ENCODE data around the gene ANAPC4.

ANAPC4 gene

GRCh38 chr4:25441519-25442117 is 64.6 kb downstream of the ANAPC4 start:
- H3K4me3 ChIP-seq (ENCODE audit: low read length) = no peak overlapping the region
- H3K79me2 ChIP-seq (ENCODE audit: control insufficient read depth, insufficient read depth, low read length) = no peaks in the 10 kb centered on the region
- DNase-seq = peak; percentile 80
- H3K56ac ChIP-seq (ENCODE audit: low read length) = no peak overlapping the region
- no peak overlapping the region for H2BK120ac ChIP-seq (ENCODE audit: low read depth, low read length)
- no peak overlapping the region for H3K4ac ChIP-seq (ENCODE audit: low read depth, low read length)
- no peak overlapping the region for H3K9ac ChIP-seq (ENCODE audit: low read length)
- H3K4me1 ChIP-seq (ENCODE audit: control insufficient read depth, low read depth, low read length) = peaks cover under 1% of the 10 kb centered on the region
- no peak overlapping the region for H3K18ac ChIP-seq (ENCODE audit: low read length)
- H4K8ac ChIP-seq (ENCODE audit: low read depth, low read length) = no peak overlapping the region
- no peak overlapping the region for H3K27ac ChIP-seq (ENCODE audit: low read depth, low read length)
- no peaks in the 10 kb centered on the region for H3K36me3 ChIP-seq (ENCODE audit: control insufficient read depth, insufficient read depth, low read length)
- H2AK5ac ChIP-seq (ENCODE audit: low read length) = no peak overlapping the region
- WGBS (ENCODE audit: extremely low coverage, insufficient coverage, low lambda C conversion rate) = no CpG with 5 or more reads among the region's 6 CpGs
- no peak overlapping the region for H2BK15ac ChIP-seq (replicated peaks; ENCODE audit: low read depth)
- H3K4me2 ChIP-seq (ENCODE audit: low read length) = no peak overlapping the region
- no peak overlapping the region for H4K5ac ChIP-seq (ENCODE audit: low read length)
- no peak overlapping the region for H3K23ac ChIP-seq (ENCODE audit: low read length)
- no peak overlapping the region for H2BK5ac ChIP-seq (ENCODE audit: low read length)
- H3K27me3 ChIP-seq (ENCODE audit: insufficient read depth, low read length, poor library complexity) = no peaks in the 10 kb centered on the region
- no peaks in the 10 kb centered on the region for H3K79me1 ChIP-seq (ENCODE audit: low read length)

- Histone ChIP-seq H3K79me2 (ENCODE audit: control insufficient read depth, insufficient read depth, low read length) (no peaks in the 10 kb centered on the region), H2BK15ac (replicated peaks; ENCODE audit: low read depth) (no peak overlapping the region), H3K79me1 (ENCODE audit: low read length) (no peaks in the 10 kb centered on the region), H3K23ac (ENCODE audit: low read length) (no peak overlapping the region), H2AK5ac (ENCODE audit: low read length) (no peak overlapping the region), H3K4me1 (ENCODE audit: control insufficient read depth, low read depth, low read length) (peaks cover 2% of the 10 kb centered on the region), H3K4ac (ENCODE audit: low read depth, low read length) (no peak overlapping the region), H2BK120ac (ENCODE audit: low read depth, low read length) (no peak overlapping the region), H3K27ac (ENCODE audit: low read depth, low read length) (no peak overlapping the region), H3K18ac (ENCODE audit: low read length) (no peak overlapping the region), H4K5ac (ENCODE audit: low read length) (no peak overlapping the region), H3K36me3 (ENCODE audit: control insufficient read depth, insufficient read depth, low read length) (no peaks in the 10 kb centered on the region), H3K4me3 (ENCODE audit: low read length) (no peak overlapping the region), H2BK5ac (ENCODE audit: low read length) (no peak overlapping the region), H3K9ac (ENCODE audit: low read length) (no peak overlapping the region), H3K4me2 (ENCODE audit: low read length) (no peak overlapping the region), H4K8ac (ENCODE audit: low read depth, low read length) (no peak overlapping the region), H3K27me3 (ENCODE audit: insufficient read depth, low read length, poor library complexity) (no peaks in the 10 kb centered on the region), H3K56ac (ENCODE audit: low read length) (no peak overlapping the region)
- DNase-seq = no peak
- WGBS (ENCODE audit: extremely low coverage, insufficient coverage, low lambda C conversion rate) = no CpG with 5 or more reads among the region's 9 CpGs
Observed at GRCh38 chr4:25442863-25443307, 65.8 kb downstream of the ANAPC4 start.

GRCh38 chr4:25443851-25444250 is 66.8 kb downstream of the ANAPC4 start:
- H4K5ac ChIP-seq (ENCODE audit: low read length) = no peak overlapping the region
- H3K79me2 ChIP-seq (ENCODE audit: control insufficient read depth, insufficient read depth, low read length) = no peaks in the 10 kb centered on the region
- H3K27me3 ChIP-seq (ENCODE audit: insufficient read depth, low read length, poor library complexity) = no peaks in the 10 kb centered on the region
- no peak overlapping the region for H3K56ac ChIP-seq (ENCODE audit: low read length)
- no peak overlapping the region for H2BK15ac ChIP-seq (replicated peaks; ENCODE audit: low read depth)
- H3K23ac ChIP-seq (ENCODE audit: low read length) = no peak overlapping the region
- no peak overlapping the region for H3K18ac ChIP-seq (ENCODE audit: low read length)
- no peak overlapping the region for H3K27ac ChIP-seq (ENCODE audit: low read depth, low read length)
- no peak for DNase-seq
- H2AK5ac ChIP-seq (ENCODE audit: low read length) = no peak overlapping the region
- H3K4me3 ChIP-seq (ENCODE audit: low read length) = no peak overlapping the region
- H2BK5ac ChIP-seq (ENCODE audit: low read length) = no peak overlapping the region
- H3K4me1 ChIP-seq (ENCODE audit: control insufficient read depth, low read depth, low read length) = peaks cover 2% of the 10 kb centered on the region
- H4K8ac ChIP-seq (ENCODE audit: low read depth, low read length) = no peak overlapping the region
- no peak overlapping the region for H3K9ac ChIP-seq (ENCODE audit: low read length)
- H3K4ac ChIP-seq (ENCODE audit: low read depth, low read length) = no peak overlapping the region
- no peaks in the 10 kb centered on the region for H3K36me3 ChIP-seq (ENCODE audit: control insufficient read depth, insufficient read depth, low read length)
- no peak overlapping the region for H2BK120ac ChIP-seq (ENCODE audit: low read depth, low read length)
- no peak overlapping the region for H3K4me2 ChIP-seq (ENCODE audit: low read length)
- WGBS (ENCODE audit: extremely low coverage, insufficient coverage, low lambda C conversion rate) = no CpG with 5 or more reads among the region's 6 CpGs
- no peaks in the 10 kb centered on the region for H3K79me1 ChIP-seq (ENCODE audit: low read length)

- H2AK5ac ChIP-seq (ENCODE audit: low read length) = no peak overlapping the region
- no peak for DNase-seq
- H4K5ac ChIP-seq (ENCODE audit: low read length) = no peak overlapping the region
- H3K79me2 ChIP-seq (ENCODE audit: control insufficient read depth, insufficient read depth, low read length) = no peaks in the 10 kb centered on the region
- H3K4me2 ChIP-seq (ENCODE audit: low read length) = no peak overlapping the region
- peaks cover 2% of the 10 kb centered on the region for H3K4me1 ChIP-seq (ENCODE audit: control insufficient read depth, low read depth, low read length)
- no peaks in the 10 kb centered on the region for H3K36me3 ChIP-seq (ENCODE audit: control insufficient read depth, insufficient read depth, low read length)
- no CpG with 5 or more reads among the region's 4 CpGs for WGBS (ENCODE audit: extremely low coverage, insufficient coverage, low lambda C conversion rate)
- H3K27me3 ChIP-seq (ENCODE audit: insufficient read depth, low read length, poor library complexity) = no peaks in the 10 kb centered on the region
- H2BK15ac ChIP-seq (replicated peaks; ENCODE audit: low read depth) = no peak overlapping the region
- no peak overlapping the region for H4K8ac ChIP-seq (ENCODE audit: low read depth, low read length)
- H3K4ac ChIP-seq (ENCODE audit: low read depth, low read length) = no peak overlapping the region
- no peak overlapping the region for H3K4me3 ChIP-seq (ENCODE audit: low read length)
- no peak overlapping the region for H3K9ac ChIP-seq (ENCODE audit: low read length)
- no peak overlapping the region for H3K23ac ChIP-seq (ENCODE audit: low read length)
- H3K27ac ChIP-seq (ENCODE audit: low read depth, low read length) = no peak overlapping the region
- H3K18ac ChIP-seq (ENCODE audit: low read length) = no peak overlapping the region
- no peaks in the 10 kb centered on the region for H3K79me1 ChIP-seq (ENCODE audit: low read length)
- no peak overlapping the region for H2BK120ac ChIP-seq (ENCODE audit: low read depth, low read length)
- H3K56ac ChIP-seq (ENCODE audit: low read length) = no peak overlapping the region
- no peak overlapping the region for H2BK5ac ChIP-seq (ENCODE audit: low read length)
Observed at GRCh38 chr4:25446611-25447010, 69.5 kb downstream of the ANAPC4 start.

- Histone ChIP-seq H3K27ac (ENCODE audit: low read depth, low read length) (no peak overlapping the region), H3K79me2 (ENCODE audit: control insufficient read depth, insufficient read depth, low read length) (no peaks in the 10 kb centered on the region), H2BK120ac (ENCODE audit: low read depth, low read length) (no peak overlapping the region), H3K4me1 (ENCODE audit: control insufficient read depth, low read depth, low read length) (peaks cover 2% of the 10 kb centered on the region), H3K4ac (ENCODE audit: low read depth, low read length) (no peak overlapping the region), H3K4me3 (ENCODE audit: low read length) (no peak overlapping the region), H2BK15ac (replicated peaks; ENCODE audit: low read depth) (no peak overlapping the region), H3K56ac (ENCODE audit: low read length) (peak overlapping the region; percentile 50), H4K8ac (ENCODE audit: low read depth, low read length) (no peak overlapping the region), H3K18ac (ENCODE audit: low read length) (no peak overlapping the region), H3K27me3 (ENCODE audit: insufficient read depth, low read length, poor library complexity) (no peaks in the 10 kb centered on the region), H3K4me2 (ENCODE audit: low read length) (no peak overlapping the region), H3K23ac (ENCODE audit: low read length) (no peak overlapping the region), H3K79me1 (ENCODE audit: low read length) (no peaks in the 10 kb centered on the region), H4K5ac (ENCODE audit: low read length) (no peak overlapping the region), H3K9ac (ENCODE audit: low read length) (no peak overlapping the region), H2AK5ac (ENCODE audit: low read length) (no peak overlapping the region), H2BK5ac (ENCODE audit: low read length) (no peak overlapping the region), H3K36me3 (ENCODE audit: control insufficient read depth, insufficient read depth, low read length) (no peaks in the 10 kb centered on the region)
- DNase-seq = peak; percentile 89
- WGBS (ENCODE audit: extremely low coverage, insufficient coverage, low lambda C conversion rate) = no CpG with 5 or more reads among the region's 5 CpGs
Observed at GRCh38 chr4:25448379-25449109, 71.5 kb downstream of the ANAPC4 start.

All from mesendoderm (in vitro differentiated cells).